Activated gamma-delta T cell treated with anti-CD3 and anti-CD28 coated beads, Interleukin-2, amount 50 U/mL, for 16 hours (primary cell): Measurements from ENCODE around the gene DNAJC7.
"Not testable (repeated sequence)": the region's sequence is repeated elsewhere in the genome, so short reads cannot be mapped to it uniquely, and the experiment has no call there.

Source experiments
- DNase-seq: peaks from one replicate; pipeline ENCODE4 v3.0.0-alpha.2; 2020; ENCODE audit warnings: low read depth

The DNAJC7 gene

GRCh38 chr17:42040818-42041217 lies 23.6 kb upstream of the DNAJC7 start:
- no peak for DNase-seq

GRCh38 chr17:42039794-42040763 lies 22.8 kb upstream of the DNAJC7 start:
- DNase-seq, result no peak

GRCh38 chr17:42038221-42038973 lies 21.2 kb upstream of the DNAJC7 start:
- no peak for DNase-seq

GRCh38 chr17:42034059-42034458 lies 16.8 kb upstream of the DNAJC7 start:
- DNase-seq, result no peak

GRCh38 chr17:42031584-42031983 lies 14.3 kb upstream of the DNAJC7 start:
- DNase-seq, result no peak

GRCh38 chr17:42028791-42029127 lies 11.5 kb upstream of the DNAJC7 start:
- DNase-seq, result no peak

- DNase-seq, result no peak
Observed at GRCh38 chr17:42027961-42028790, 10.9 kb upstream of the DNAJC7 start.

- DNase-seq, result no peak
Observed at GRCh38 chr17:42027590-42027889, 10.3 kb upstream of the DNAJC7 start.

- no peak for DNase-seq
Observed at GRCh38 chr17:42026857-42027589, 9.8 kb upstream of the DNAJC7 start.

GRCh38 chr17:42025936-42026335 lies 8.7 kb upstream of the DNAJC7 start:
- no peak for DNase-seq

GRCh38 chr17:42025191-42025579 lies 7.9 kb upstream of the DNAJC7 start:
- DNase-seq, result no peak

- DNase-seq, result no peak
Observed at GRCh38 chr17:42023524-42024349, 6.5 kb upstream of the DNAJC7 start.

- DNase-seq, result not testable (repeated sequence)
Observed at GRCh38 chr17:42020845-42021244, 3.6 kb upstream of the DNAJC7 start.

- DNase-seq, result peak; percentile 91
Observed at GRCh38 chr17:42019509-42020404, 2.5 kb upstream of the DNAJC7 start, which contains the start of gene NKIRAS2. NKIRAS2 (plus strand) TSS chr17:42020090; CDS start chr17:42021578, 1,488 bp downstream.

GRCh38 chr17:42018988-42019387 lies 1.7 kb upstream of the DNAJC7 start:
- no peak for DNase-seq

GRCh38 chr17:42018339-42018738 lies 1.1 kb upstream of the DNAJC7 start:
- DNase-seq, result no peak

GRCh38 chr17:42017866-42018200 lies 594 bp upstream of the DNAJC7 start:
- DNase-seq, result no peak

- no peak for DNase-seq
Observed at GRCh38 chr17:42016411-42016831, 818 bp downstream of the DNAJC7 start.

GRCh38 chr17:42013740-42014139 lies 3.5 kb downstream of the DNAJC7 start:
- DNase-seq, result not testable (repeated sequence)

GRCh38 chr17:42012363-42012762 lies 4.9 kb downstream of the DNAJC7 start:
- DNase-seq, result not testable (repeated sequence)
